ENCODE data around the gene ACYP2. TPM values are rescaled to one million over a fixed set of nuclear protein-coding genes. Genes with fewer than 3 reads are reported as not detected.

The ACYP2 gene
- total RNA-seq, 1 donor from 2014 or later: 8.7 TPM

GRCh38 chr2:54212456-54212855 is 97.0 kb downstream of the ACYP2 start:
- peak in 1 of 2 donors; percentile 79 for DNase-seq (ENCODE audit: low read depth in 2 of 2)

DNA sequence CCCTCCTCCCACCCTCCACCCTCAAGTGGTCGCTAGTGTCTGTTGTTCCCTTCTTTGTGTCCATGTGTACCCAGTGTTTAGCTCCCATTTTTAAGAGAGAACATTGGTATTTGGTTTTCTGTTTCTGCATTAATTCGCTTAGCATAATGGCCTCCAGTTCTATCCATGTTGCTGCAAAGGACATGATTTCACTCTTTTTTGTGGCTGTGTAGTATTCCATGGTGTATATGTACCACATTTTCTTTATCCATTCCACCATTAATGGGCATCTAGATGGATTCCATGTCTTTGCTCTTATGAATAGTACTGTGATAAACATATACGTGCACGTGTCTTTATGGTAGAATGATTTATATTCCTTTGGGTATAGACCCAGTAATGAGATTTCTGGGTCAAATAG is 97.7 kb downstream of the ACYP2 start:
- DNase-seq (ENCODE audit: low read depth in 2 of 2): no peak

DNA sequence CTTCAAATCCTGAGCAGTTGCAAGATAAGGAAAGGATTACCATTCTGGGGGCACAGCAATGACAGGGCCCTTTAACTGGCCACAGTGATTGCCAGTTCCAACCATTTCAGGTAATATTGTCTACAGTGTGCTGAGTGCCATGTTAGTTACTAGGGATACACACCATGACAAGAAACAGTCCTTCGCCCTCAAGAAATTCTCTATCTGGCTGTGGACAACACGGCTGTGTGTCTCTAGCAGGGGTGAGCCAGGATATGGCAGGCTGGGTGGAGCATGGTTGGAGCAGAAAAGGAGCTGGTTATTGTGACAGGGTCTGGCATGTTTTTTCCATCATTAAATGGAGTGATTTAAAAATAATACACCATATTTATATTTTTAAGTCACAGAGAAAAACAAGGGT is 109.6 kb downstream of the ACYP2 start:
- no peak for DNase-seq (ENCODE audit: low read depth in 2 of 2)

DNA sequence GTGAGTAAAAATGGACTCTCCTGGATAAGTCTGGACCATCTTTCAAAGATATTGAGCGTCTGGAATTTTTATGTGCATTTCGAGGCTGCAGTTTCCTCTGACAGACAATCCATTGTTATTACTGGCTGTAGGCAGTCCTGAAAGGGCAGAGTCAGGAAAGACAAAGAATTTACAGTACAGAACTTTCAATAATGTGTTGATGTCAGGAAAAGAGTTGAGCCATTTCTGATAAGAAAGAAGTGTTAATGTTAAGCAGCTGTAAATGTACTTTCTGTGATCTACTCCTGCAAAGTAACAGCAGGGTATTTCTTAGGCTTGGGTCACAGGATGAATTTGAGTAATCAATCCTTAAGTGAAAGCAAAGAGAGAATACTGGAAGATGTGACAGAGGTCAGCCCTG is 110.8 kb downstream of the ACYP2 start:
- DNase-seq (ENCODE audit: low read depth in 2 of 2): peak; percentile 28 to 66

GRCh38 chr2:54227798-54228197 is 112.4 kb downstream of the ACYP2 start:
- DNase-seq (ENCODE audit: low read depth in 2 of 2): no peak

- DNase-seq (ENCODE audit: low read depth in 2 of 2): peak in 1 of 2 donors; percentile 11
Observed at GRCh38 chr2:54228945-54229344, 113.5 kb downstream of the ACYP2 start.

GRCh38 chr2:54233832-54234649 is 118.6 kb downstream of the ACYP2 start:
- no peak for DNase-seq (ENCODE audit: low read depth in 2 of 2)

- no peak for DNase-seq (ENCODE audit: low read depth in 2 of 2)
Observed at GRCh38 chr2:54237428-54237827, 122.0 kb downstream of the ACYP2 start.

GRCh38 chr2:54239427-54239826 is 124.0 kb downstream of the ACYP2 start:
- peak in 1 of 2 donors; percentile 17 for DNase-seq (ENCODE audit: low read depth in 2 of 2)

DNA sequence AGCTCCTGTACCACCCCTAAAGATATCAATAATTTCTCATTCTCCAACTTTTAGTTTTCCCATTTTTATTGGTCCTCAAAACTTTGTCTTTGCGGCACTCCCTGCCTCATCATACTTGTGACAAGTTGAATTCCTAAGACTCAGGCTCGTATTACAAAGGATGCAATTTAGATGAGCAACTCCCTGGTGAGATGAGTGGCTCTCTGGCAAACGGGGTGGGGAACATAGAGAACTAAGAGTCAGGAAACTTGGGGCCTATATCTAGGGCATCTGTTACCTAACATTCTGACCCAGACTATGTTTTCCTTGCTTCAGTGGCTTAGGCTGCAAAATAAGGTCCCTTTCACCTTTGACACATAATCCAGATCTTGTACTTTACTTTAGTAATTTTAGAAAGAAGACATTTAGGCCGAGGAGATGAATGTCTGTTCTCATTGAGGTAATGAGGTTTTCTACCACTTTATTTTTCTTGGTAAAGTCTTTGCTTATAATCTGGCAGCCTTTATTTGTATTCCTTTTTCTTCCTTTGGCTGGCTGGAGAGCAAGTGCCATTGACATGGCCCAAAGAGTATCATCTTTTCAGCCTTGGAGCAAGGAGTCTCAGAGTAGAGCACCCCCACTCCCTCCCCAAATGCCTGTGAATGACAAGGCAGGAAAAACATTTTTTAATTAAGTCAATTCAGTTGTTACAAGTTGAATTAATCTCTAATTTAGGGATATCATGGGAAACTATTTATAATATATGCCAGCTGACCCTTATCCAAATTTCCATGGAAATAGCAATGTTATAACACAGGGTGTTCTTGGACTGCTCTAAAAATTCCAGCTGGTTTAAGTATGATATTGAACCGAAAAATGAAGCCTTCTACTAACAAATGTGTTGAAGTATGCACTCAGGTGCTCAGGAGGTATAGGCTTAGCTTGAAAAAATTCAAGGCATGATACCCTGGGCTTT is 125.4 kb downstream of the ACYP2 start:
- no peak for DNase-seq (ENCODE audit: low read depth in 2 of 2)

- no peak for DNase-seq (ENCODE audit: low read depth in 2 of 2)
Observed at GRCh38 chr2:54247115-54247514, 131.7 kb downstream of the ACYP2 start.

DNA sequence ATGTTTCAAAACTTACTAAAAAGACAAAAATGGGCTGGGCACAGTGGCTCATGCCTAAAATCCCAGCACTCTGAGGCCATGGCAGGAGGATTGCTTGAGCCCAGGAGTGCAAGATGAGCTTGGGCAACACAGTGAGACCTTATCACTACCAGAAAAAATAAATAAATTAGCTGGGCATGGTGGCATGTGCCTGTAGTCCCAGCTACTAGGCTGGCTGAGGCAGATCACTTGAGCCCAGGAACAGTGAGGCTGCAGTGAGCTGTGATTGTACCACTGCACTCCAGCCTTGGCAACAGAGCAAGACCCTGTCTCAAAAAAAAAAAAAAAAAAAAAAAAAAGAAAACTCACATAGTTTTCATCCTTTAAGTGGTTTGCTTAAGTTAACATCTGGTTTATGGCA is 134.2 kb downstream of the ACYP2 start:
- no peak for DNase-seq (ENCODE audit: low read depth in 2 of 2)

DNA sequence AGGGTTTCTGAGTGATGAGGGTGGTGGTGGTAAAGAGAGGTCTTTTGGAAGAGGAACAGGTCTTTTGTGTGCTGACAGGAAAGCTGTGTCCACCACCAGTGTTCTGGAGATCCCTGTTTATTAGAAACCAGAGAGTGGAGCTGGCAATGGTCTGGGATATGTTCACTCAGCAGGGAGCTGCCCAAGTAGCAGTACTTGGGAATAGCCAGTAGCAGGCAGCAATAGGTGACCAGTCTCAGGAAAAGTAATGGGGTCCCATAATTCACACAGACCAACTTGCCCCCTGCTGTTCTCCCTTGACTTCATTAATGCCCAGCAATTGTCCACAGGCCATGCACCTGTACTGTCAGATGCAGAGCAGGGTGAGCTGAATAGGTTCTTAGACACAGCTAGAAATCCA is 138.8 kb downstream of the ACYP2 start:
- DNase-seq (ENCODE audit: low read depth in 2 of 2): peak in 1 of 2 donors; percentile 22

DNA sequence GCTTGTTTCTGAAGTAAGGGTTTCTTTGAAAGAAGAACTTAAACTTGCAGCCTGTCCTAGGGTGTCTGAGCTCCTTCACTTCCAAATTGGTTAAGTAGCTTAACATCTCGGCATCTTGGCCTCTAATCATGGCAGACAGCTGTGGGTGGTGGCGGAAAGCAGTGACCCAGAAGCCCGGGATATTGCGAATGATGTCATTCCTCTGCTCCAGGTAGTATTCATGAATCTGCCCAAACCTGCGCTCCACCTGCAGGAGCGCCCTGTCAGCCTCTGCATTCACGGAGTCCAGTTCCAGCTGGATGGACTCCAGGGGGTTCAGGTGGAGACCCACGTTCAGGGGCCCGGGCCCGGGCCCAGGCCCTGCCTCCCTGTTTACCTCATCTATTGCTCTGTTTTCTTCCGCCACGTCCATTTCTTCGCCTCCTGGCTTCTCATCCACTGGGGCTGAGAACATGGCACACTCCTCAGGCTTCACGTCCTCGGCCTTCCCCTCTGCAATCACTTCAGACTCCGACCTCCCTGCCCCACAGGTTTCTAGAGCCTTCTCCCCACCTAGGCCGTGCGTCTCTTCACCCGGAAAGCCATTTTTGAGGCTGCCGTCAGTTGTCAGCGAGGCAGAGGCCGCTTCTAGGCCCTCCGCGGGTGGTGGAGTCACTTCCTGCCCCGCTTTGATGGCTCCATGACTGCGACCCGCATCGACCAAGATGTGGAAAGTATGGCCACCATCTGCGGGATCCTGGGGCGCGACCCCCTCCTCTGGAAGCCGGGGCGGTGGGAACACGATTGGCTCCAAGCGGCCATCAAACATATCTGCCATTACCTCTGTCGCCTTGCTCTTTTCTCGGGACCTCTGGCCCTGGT is 140.0 kb downstream of the ACYP2 start:
- no peak for DNase-seq (ENCODE audit: low read depth in 2 of 2)

- DNase-seq (ENCODE audit: low read depth in 2 of 2): no peak
Observed at GRCh38 chr2:54256091-54256694, 140.8 kb downstream of the ACYP2 start, which contains the start of gene TSPYL6. TSPYL6 (minus strand) TSS chr2:54256229; CDS start chr2:54256151, 78 bp downstream.

DNA sequence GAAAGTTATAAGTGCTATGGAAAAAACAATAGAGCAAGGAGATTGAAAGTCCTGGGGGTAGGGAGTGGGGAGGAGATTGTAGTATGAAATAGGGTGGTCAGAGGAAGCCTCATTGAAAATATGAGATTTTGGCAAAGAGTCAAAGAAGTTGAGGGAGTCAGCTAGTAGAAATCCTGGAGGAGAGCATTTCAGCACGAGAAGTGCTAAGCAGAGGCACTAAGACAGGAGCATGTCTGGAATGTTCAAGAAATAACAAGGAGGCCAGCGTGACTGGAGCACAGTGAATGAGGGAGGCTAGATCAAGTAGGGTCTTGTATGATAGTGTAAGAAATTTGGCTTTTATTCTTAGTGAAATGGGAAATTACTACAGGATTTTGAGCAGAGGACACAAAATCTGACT is 142.8 kb downstream of the ACYP2 start:
- DNase-seq (ENCODE audit: low read depth in 2 of 2): no peak

GRCh38 chr2:54259413-54260240 is 144.2 kb downstream of the ACYP2 start:
- DNase-seq (ENCODE audit: low read depth in 2 of 2): no peak

DNA sequence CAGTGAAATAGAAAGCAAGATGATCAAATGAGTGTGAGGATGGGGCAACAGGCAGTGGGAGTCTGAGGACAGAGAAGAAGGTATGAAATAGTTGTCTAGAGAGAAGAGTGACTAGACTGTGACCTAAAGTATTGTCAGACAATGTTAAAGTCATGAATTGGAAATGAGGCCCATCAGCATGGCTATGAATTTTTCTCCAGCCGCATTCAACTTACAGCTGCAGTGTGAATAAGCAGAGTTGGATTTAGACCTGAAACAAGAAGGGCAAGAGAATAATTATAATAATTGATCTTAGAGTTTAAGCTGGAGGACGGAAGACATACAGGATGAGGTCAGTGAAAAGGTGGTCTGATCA is 144.8 kb downstream of the ACYP2 start:
- no peak for DNase-seq (ENCODE audit: low read depth in 2 of 2)

DNA sequence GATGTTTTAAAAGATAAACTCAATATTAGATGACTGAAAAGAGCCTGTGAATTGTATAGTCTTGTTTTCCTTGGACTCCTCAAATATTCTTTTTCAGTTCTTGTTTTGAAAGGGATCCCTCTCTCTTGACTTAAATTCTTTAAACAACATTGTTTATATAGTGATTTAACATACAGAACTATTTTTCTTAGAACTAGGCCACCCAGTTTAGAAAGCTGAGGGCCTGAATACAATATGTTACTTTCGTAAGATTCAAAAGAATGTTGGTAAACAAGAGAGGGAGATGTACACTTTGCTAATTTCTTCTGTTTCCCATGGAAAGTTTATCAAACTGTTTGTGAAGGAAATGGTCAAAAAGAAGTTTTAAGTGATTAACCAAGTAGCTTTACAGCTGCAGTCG is 146.1 kb downstream of the ACYP2 start:
- DNase-seq (ENCODE audit: low read depth in 2 of 2): no peak

Data from lung microvascular endothelial cell (primary cell).